GM11168 (cell line): ENCODE results near the gene VILL.

Experiments used
- in situ Hi-C: fragments of 300-500 bp; cut with MboI; formaldehyde crosslinking; loops from one replicate; pipeline ENCODE4 v1.12.0; 2022; ENCODE audit warnings: low sequenced_read_pairs; ENCODE audit not compliant: unreplicated experiment

Gene VILL

GRCh38 chr3:37990527-37990926 lies at the start of gene VILL:
Gene VILL, plus strand, starts transcription at chr3:37990786. Its CDS starts 2,887 bp downstream, at chr3:37993673.
- in situ Hi-C loops, result no loop called here

GRCh38 chr3:37941608-37942508 lies 48.7 kb upstream of the VILL start:
- in situ Hi-C loops, result no loop called here

GRCh38 chr3:37942646-37943045 lies 47.9 kb upstream of the VILL start:
- in situ Hi-C loops, result no loop called here

GRCh38 chr3:37943126-37943525 lies 47.5 kb upstream of the VILL start:
- in situ Hi-C loops, result no loop called here

GRCh38 chr3:37943631-37944314 lies 46.8 kb upstream of the VILL start:
- in situ Hi-C loops, result no loop called here

GRCh38 chr3:37944391-37944842 lies 46.2 kb upstream of the VILL start:
- in situ Hi-C loops, result no loop called here

GRCh38 chr3:37945156-37945806 lies 45.3 kb upstream of the VILL start:
- in situ Hi-C loops, result no loop called here

GRCh38 chr3:37945807-37946530 lies 44.6 kb upstream of the VILL start:
- in situ Hi-C loops, result no loop called here

- in situ Hi-C loops, result no loop called here
Observed at GRCh38 chr3:37946531-37946889, 44.1 kb upstream of the VILL start.

GRCh38 chr3:37949866-37950265 lies 40.7 kb upstream of the VILL start:
- in situ Hi-C loops, result no loop called here

- in situ Hi-C loops, result no loop called here
Observed at GRCh38 chr3:37952564-37952963, 38.0 kb upstream of the VILL start.

GRCh38 chr3:37953226-37953625 lies 37.4 kb upstream of the VILL start:
- in situ Hi-C loops, result no loop called here

GRCh38 chr3:37953707-37954394 lies 36.7 kb upstream of the VILL start:
- in situ Hi-C loops, result no loop called here

- in situ Hi-C loops, result no loop called here
Observed at GRCh38 chr3:37954881-37955280, 35.7 kb upstream of the VILL start.

GRCh38 chr3:37955918-37956707 lies 34.5 kb upstream of the VILL start:
- in situ Hi-C loops, result no loop called here

GRCh38 chr3:37956723-37957538 lies 33.7 kb upstream of the VILL start:
- in situ Hi-C loops, result no loop called here

GRCh38 chr3:37957539-37957936 lies 33.0 kb upstream of the VILL start:
- in situ Hi-C loops, result no loop called here
